Measurements from ENCODE around the gene CIPC. TPM values are rescaled to one million over a fixed set of nuclear protein-coding genes. Genes with fewer than 3 reads are reported as not detected.

The CIPC gene
- total and polyA plus RNA-seq, 2 of the 13 experiments (the other 11 are each of a cell fraction or from before 2014, with no cell fraction given), result 7.6 to 13.9 TPM

- no peak for ATAC-seq
- in situ Hi-C loops (cut with HindIII; ENCODE audit: extremely low pct_ligation_motif_present, low pct_unique_long_range_greater_than_20kb) (no loop called here), intact Hi-C loops (cut with micrococcal nuclease; ENCODE audit: unreplicated experiment) (no loop called here)
- Histone ChIP-seq H3K4me1 (ENCODE audit: insufficient read depth, low read length) (no peaks in the 10 kb centered on the region), H3K9ac (ENCODE audit: insufficient read depth, low read depth, low read length) (no peak overlapping the region), H3K27me3 (ENCODE audit: control insufficient read depth in 1 of 2, insufficient read depth in 2 of 2, low read length in 2 of 2) (no peaks in the 10 kb centered on the region; a peak in 3 of 5 replicates), H3K36me3 (replicated peaks in 1 of 2; ENCODE audit: control insufficient read depth in 1 of 2, insufficient read depth in 2 of 2, low read length in 2 of 2) (no peaks in the 10 kb centered on the region), H2AFZ (ENCODE audit: low read length) (no peak overlapping the region), H3K79me2 (ENCODE audit: insufficient read depth, low read length) (no peaks in the 10 kb centered on the region), H3K4me2 (ENCODE audit: low read depth, low read length) (no peak overlapping the region), H3K4me3 (replicated peaks in 1 of 3; ENCODE audit: insufficient read depth in 1 of 3, low read depth in 2 of 3, low read length in 3 of 3) (no peak overlapping the region), H3K9me3 (ENCODE audit: low read length) (no peaks in the 10 kb centered on the region), H4K20me1 (ENCODE audit: insufficient read depth, low read length) (no peaks in the 10 kb centered on the region), H3K27ac (ENCODE audit: extremely low read length, insufficient read depth, low read length) (no peak overlapping the region)
- 92% methylated on average over 2 of the region's 5 CpGs for WGBS (ENCODE audit: low lambda C conversion rate)
- ChIA-PET POLR2A (no interaction called here), CTCF (ENCODE audit: low intra/inter-chr PET ratio, low total read pairs) (no interaction called here)
- no peak for FAIRE-seq
- TF ChIP-seq HOXA3 (CRISPR knock-in tag; IDR thresholded peaks at IDR 0.05) (no peak), DRAP1 (CRISPR knock-in tag; IDR thresholded peaks at IDR 0.05) (no peak), CHD2 (IDR thresholded peaks at IDR 0.05; ENCODE audit: low read depth, low read length) (no peak), NKX3-1 (CRISPR knock-in tag; IDR thresholded peaks at IDR 0.05) (no peak), CREB1 (IDR thresholded peaks at IDR 0.05) (no peak), CREB1 (CRISPR knock-in tag; IDR thresholded peaks at IDR 0.05) (no peak), PLSCR1 (CRISPR knock-in tag; IDR thresholded peaks at IDR 0.05; ENCODE audit: borderline replicate concordance) (no peak), ZNF362 (CRISPR knock-in tag; IDR thresholded peaks at IDR 0.05; ENCODE audit: borderline replicate concordance) (no peak), HNF4A (CRISPR knock-in tag; IDR thresholded peaks at IDR 0.05) (no peak), U2AF1 (optimal IDR thresholded peaks at IDR 0.05; ENCODE audit: low read depth, low read length) (no peak), HOXA7 (CRISPR knock-in tag; IDR thresholded peaks at IDR 0.05) (no peak), HIC2 (CRISPR knock-in tag; IDR thresholded peaks at IDR 0.05; ENCODE audit: low read depth) (no peak), FOXK1 (CRISPR knock-in tag; IDR thresholded peaks at IDR 0.05; ENCODE audit: borderline replicate concordance, low read depth) (no peak), PHB2 (IDR thresholded peaks at IDR 0.05; ENCODE audit: partially characterized antibody) (no peak), YEATS4 (CRISPR knock-in tag; IDR thresholded peaks at IDR 0.05; ENCODE audit: borderline replicate concordance) (no peak), ZNF510 (CRISPR knock-in tag; IDR thresholded peaks at IDR 0.05; ENCODE audit: low read depth) (no peak)
- DNase-seq (ENCODE audit: low spot score), result no peak
- no TSS peak for BruUV-seq (replicated peaks)
Observed at GRCh38 chr14:77131871-77132486, 33.9 kb downstream of the CIPC start.
